Rectal smooth muscle tissue (tissue), 1 donor: ENCODE results near the gene SHROOM3.
A peak's percentile ranks its signal among the peaks of the same experiment; 100 is the strongest.
"Not testable (repeated sequence)": the region's sequence is repeated elsewhere in the genome, so short reads cannot be mapped to it uniquely, and the experiment has no call there.

Experiments used
- H3K27ac ChIP-seq: one replicate; pipeline ENCODE4 v1.7.0; 2013; ENCODE audit warnings: low read depth, low read length, inconsistent platforms
- H3K27me3 ChIP-seq: one replicate; pipeline ENCODE4 v1.7.0; 2013; ENCODE audit warnings: low read length; ENCODE audit not compliant: control insufficient read depth, insufficient read depth
- H3K36me3 ChIP-seq: one replicate; pipeline ENCODE4 v1.7.0; 2013; ENCODE audit warnings: low read length; ENCODE audit not compliant: control insufficient read depth, insufficient read depth
- H3K4me1 ChIP-seq: one replicate; pipeline ENCODE4 v1.7.0; 2013; ENCODE audit warnings: low read length; ENCODE audit not compliant: control insufficient read depth, insufficient read depth
- H3K4me3 ChIP-seq: one replicate; pipeline ENCODE4 v1.7.0; 2013; ENCODE audit warnings: low read length
- H3K9ac ChIP-seq: one replicate; pipeline ENCODE4 v1.7.0; 2013; ENCODE audit warnings: low read length

SHROOM3 gene

DNA sequence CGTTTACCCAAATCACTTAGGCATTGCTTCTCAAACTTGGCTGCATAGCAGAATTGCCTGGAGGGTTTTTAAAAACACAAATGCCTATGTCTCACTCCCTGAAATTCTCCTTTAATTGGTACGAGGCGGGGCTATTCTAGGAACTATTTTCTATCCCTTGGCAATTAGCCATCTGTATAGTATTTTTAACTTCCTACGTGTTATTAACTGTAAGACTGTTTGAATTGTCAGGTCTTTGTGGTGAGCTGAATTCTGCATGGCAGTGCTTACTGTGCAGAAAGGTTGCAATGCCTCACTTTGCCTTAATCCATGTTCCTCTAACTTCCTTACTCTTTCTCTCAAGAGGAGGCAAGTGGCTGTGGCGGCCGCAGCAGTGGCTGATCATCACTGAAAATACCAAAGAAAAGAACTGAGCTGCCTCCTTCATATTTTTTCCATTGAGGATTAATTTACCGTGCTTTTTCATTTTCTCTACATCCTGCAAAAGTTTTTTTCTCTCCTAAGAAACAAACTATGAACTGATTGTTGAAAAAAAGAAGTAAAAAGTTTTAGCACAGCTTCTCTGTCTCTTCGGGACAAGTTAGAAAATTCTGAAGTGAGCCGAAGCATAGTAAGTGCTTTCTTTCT is at the start of gene SHROOM3:
Gene SHROOM3, plus strand, starts transcription at position 329 of the 627 bp plus-strand sequence. CDS start 824 bp downstream, outside the sequence.
- Histone ChIP-seq H3K4me1 (no peaks in the 10 kb centered on the region), H3K36me3 (no peaks in the 10 kb centered on the region), H3K4me3 (peak within 1 kb of the TSS; percentile 40), H3K9ac (no peak within 1 kb of the TSS), H3K27me3 (no peaks in the 10 kb centered on the region), H3K27ac (peak within 1 kb of the TSS; percentile 60)

DNA sequence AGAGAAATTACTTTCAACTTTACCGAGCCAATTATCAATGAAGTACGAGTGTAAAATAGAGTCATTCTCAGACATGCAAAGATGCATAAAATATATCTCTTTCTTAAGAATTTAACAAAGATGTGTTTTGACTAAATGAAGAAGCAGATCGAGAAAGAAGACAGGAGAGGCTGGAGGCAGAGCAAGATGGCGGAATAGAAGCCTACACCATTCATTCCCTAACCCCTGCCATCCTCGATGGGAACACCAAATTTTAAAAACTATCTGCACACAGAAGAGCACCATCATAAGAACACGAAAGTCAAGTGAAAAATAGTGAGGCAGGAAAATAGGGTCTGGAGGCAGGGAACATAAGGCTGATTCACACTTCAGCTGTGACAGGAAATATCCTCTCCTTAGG is 49.1 kb upstream of the SHROOM3 start:
- Histone ChIP-seq H3K4me1 (no peaks in the 10 kb centered on the region), H3K36me3 (no peaks in the 10 kb centered on the region), H3K27ac (no peak overlapping the region), H3K4me3 (no peak overlapping the region), H3K9ac (no peak overlapping the region), H3K27me3 (no peaks in the 10 kb centered on the region)

DNA sequence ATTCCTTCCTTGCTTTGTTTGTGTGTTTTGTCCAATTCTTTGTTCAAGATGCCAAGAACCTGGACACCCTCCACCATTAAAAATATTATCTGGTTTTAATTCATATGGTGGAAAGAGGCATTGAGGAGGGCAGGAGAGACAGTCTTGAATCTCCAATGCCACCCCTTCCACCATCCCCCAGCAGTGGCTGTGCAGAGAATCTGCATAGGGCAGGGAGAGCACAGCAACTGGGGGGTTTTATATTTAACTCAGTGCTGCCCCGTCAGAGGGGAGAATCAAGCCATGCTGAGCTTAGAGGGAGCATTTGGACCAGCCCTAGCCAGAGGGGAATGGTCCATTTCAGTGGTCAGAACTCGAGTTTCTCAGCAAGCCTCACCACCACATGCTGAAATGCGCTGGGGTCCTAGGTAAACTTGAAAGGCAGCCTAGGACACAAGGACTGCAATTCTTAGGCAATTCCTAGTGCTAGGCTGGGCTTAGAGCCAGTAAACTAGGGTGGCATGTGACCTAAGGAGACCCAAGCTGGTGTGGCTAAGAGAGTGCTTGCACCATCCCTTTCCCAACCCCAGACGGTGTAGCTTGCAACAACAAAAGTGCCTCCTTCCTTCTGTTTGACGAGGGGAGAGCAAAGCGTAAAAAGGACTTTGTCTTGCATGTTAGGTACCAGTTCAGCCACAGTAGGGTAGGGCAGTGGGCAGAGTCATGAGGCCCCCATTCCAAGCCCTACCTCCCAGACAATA is 48.3 kb upstream of the SHROOM3 start:
- no peaks in the 10 kb centered on the region for H3K36me3 ChIP-seq
- H3K27me3 ChIP-seq: no peaks in the 10 kb centered on the region
- H3K4me3 ChIP-seq: no peak overlapping the region
- H3K27ac ChIP-seq: no peak overlapping the region
- H3K4me1 ChIP-seq: no peaks in the 10 kb centered on the region
- H3K9ac ChIP-seq: no peak overlapping the region

DNA sequence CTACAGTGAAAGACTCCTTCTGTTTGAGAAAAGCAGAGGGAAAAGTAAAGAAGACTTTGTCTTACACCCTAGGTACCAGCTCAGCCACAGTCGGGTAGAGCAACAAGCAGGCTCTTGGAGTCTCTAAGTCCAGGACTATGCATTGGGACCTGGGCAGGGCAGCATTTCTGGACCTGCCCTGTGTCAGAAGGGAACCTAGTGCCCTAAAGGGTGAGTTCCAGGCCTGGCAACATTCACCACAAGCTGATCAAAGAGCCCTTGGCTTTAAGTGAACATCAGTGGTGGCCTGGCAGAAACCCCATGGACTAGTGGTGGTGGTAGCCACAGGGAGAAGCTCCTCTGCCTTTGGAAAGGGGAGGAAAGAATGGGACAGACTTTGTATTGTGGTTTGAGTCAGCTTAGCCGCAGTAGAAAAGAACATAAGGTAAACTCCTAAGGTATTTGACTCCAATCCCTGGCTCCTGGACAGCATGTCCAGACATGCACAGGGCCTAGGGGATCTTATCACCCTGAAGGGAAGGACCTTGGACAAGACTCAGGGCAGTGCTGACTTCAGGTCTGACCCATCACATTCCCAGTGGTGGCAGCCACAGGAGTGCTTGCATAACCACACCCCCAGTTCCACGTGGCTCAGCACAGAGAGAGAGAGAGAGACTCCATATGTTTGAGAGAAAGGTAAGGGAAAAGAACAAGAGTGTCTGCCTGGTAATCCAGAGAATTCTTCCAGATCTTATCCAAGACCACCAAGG is 46.7 kb upstream of the SHROOM3 start:
- no peak overlapping the region for H3K4me3 ChIP-seq
- no peaks in the 10 kb centered on the region for H3K27me3 ChIP-seq
- H3K4me1 ChIP-seq: no peaks in the 10 kb centered on the region
- H3K36me3 ChIP-seq: no peaks in the 10 kb centered on the region
- no peak overlapping the region for H3K27ac ChIP-seq
- H3K9ac ChIP-seq: no peak overlapping the region

- Histone ChIP-seq H3K4me1 (no peaks in the 10 kb centered on the region), H3K27ac (no peak overlapping the region), H3K27me3 (no peaks in the 10 kb centered on the region), H3K9ac (no peak overlapping the region), H3K4me3 (no peak overlapping the region), H3K36me3 (no peaks in the 10 kb centered on the region)
Measured at GRCh38 chr4:76401654-76402053, 33.4 kb upstream of the SHROOM3 start.

GRCh38 chr4:76406081-76406480 is 28.9 kb upstream of the SHROOM3 start:
- H3K27ac ChIP-seq: no peak overlapping the region
- no peaks in the 10 kb centered on the region for H3K36me3 ChIP-seq
- H3K27me3 ChIP-seq: no peaks in the 10 kb centered on the region
- H3K4me3 ChIP-seq: no peak overlapping the region
- no peak overlapping the region for H3K9ac ChIP-seq
- no peaks in the 10 kb centered on the region for H3K4me1 ChIP-seq

GRCh38 chr4:76407440-76408119 is 27.4 kb upstream of the SHROOM3 start:
- Histone ChIP-seq H3K27ac (no peak overlapping the region), H3K36me3 (no peaks in the 10 kb centered on the region), H3K27me3 (no peaks in the 10 kb centered on the region), H3K4me1 (no peaks in the 10 kb centered on the region), H3K9ac (no peak overlapping the region), H3K4me3 (no peak overlapping the region)

GRCh38 chr4:76410636-76411035 is 24.4 kb upstream of the SHROOM3 start:
- Histone ChIP-seq H3K27ac (no peak overlapping the region), H3K9ac (no peak overlapping the region), H3K27me3 (no peaks in the 10 kb centered on the region), H3K36me3 (no peaks in the 10 kb centered on the region), H3K4me3 (no peak overlapping the region), H3K4me1 (no peaks in the 10 kb centered on the region)

GRCh38 chr4:76420188-76420761 is 14.8 kb upstream of the SHROOM3 start:
- no peaks in the 10 kb centered on the region for H3K4me1 ChIP-seq
- H3K4me3 ChIP-seq: peak overlapping the region; percentile 62
- H3K9ac ChIP-seq: peak overlapping the region; percentile 30
- no peaks in the 10 kb centered on the region for H3K27me3 ChIP-seq
- no peaks in the 10 kb centered on the region for H3K36me3 ChIP-seq
- no peak overlapping the region for H3K27ac ChIP-seq

DNA sequence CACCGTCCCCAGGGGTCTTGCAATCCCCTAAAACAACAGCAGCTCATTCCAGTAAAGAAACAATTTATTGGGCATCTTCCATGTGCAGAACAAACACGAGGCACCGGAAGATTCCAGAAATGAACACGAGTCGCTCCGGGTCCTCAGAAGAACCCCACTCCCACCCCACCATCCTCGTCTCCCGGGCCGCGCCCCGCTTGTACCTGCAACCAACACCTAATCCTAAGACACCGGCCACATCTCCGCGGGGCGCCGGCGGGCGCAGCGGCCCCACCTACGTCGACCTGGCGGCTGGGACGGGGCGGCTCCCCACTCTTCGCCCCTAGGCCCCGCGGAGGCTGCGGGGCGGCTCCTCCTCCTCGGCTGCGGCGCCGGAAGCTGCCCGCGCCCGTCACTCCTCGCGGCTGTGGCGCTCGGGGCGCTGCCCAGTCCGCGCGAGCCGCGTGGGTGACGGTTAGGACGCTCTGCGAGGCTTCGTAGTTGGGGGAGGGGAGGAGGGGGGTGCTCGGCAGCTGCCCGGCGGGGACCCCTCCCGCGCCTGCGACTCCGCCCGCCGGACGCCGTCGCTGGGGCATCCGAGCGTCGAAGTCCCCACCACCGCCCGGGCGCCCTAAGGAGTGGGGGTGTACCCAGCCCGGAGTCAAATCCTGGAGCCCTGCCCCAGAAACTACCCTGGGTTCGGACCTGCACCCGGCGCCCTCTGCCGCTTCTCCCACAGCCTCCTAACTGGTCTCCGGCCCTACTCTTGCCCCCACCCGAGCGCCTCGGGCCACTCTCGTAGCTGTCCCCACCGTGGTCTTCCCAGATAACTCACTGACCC is 14.1 kb upstream of the SHROOM3 start, which contains the start of gene CCDC158:
Gene CCDC158, minus strand, starts transcription at position 380 of the 820 bp plus-strand sequence. CDS start 17,934 bp downstream, outside the sequence.
- Histone ChIP-seq H3K27ac (no peak within 1 kb of the TSS), H3K36me3 (no peaks in the 10 kb centered on the region), H3K9ac (peak within 1 kb of the TSS; percentile 30)

GRCh38 chr4:76423159-76423558 is 11.9 kb upstream of the SHROOM3 start:
- H3K27ac ChIP-seq, H3K4me1 ChIP-seq, H3K9ac ChIP-seq, H3K4me3 ChIP-seq, H3K27me3 ChIP-seq, H3K36me3 ChIP-seq: not testable (repeated sequence)

More for the DNA sequence above, 14.1 kb upstream of the SHROOM3 start, which contains the start of gene CCDC158:
- no peaks in the 10 kb centered on the region for H3K4me1 ChIP-seq
- H3K27me3 ChIP-seq: no peaks in the 10 kb centered on the region
- peak within 1 kb of the TSS; percentile 62 for H3K4me3 ChIP-seq
